GM18508 (cell line): ENCODE measurements around the gene FHL2.

Source experiments
- ATAC-seq: cut with Tn5 transposase; IDR thresholded peaks from one replicate; pipeline ENCODE4 v1.9.1; 2021; ENCODE audit warnings: moderate number of reproducible peaks; ENCODE audit not compliant: insufficient read depth, unreplicated experiment

Gene FHL2

DNA sequence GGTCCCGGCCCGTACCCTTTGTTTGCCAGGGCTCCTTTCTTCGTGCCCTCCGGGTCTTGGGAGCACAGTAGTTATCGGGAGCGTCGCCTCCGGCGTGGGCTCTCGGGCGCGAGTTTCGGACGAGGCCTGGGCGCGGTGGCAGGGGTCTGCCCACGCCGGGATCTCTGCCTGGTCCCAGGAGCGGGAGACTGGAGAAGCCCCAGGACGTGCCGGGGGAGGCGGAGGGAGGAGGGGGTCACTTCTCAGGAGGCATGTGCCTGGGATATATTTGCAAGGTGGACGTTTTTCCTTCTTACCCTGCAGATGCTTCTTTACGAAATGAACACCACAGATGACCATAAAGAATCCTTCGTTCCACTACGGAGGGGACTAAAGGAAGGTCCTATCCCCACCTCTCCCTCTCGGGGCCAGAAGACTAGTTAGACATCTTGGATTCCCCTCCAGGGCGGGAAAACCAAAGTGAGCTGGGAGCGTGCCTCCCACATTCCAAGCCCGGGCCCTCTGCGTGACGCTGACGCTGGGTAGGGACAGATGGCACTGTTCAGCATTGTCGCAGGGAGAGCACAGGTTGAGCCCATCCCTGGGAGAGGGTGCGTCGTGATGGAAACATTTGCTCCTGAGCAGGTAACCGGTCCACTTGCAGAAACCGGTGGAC lies 483 bp upstream of the FHL2 start:
- ATAC-seq = no peak

DNA sequence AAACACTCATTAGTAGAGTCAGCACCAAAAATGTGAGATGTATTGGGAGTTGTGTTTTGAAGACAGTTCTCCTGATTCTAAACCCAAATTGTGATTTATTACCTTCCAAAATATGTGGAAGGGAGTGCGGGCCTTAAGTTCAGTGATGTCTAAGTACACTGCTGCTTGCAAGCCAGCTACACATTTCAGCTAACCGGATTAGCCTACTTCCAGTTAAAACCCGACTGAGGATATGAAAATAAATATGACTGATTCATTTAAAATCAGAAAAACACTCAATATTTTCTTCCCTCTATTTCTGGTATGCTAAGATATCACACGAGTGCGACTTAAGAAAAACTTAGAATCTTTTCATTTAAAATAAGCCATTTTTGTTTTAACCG lies 907 bp downstream of the FHL2 start:
- ATAC-seq = no peak

DNA sequence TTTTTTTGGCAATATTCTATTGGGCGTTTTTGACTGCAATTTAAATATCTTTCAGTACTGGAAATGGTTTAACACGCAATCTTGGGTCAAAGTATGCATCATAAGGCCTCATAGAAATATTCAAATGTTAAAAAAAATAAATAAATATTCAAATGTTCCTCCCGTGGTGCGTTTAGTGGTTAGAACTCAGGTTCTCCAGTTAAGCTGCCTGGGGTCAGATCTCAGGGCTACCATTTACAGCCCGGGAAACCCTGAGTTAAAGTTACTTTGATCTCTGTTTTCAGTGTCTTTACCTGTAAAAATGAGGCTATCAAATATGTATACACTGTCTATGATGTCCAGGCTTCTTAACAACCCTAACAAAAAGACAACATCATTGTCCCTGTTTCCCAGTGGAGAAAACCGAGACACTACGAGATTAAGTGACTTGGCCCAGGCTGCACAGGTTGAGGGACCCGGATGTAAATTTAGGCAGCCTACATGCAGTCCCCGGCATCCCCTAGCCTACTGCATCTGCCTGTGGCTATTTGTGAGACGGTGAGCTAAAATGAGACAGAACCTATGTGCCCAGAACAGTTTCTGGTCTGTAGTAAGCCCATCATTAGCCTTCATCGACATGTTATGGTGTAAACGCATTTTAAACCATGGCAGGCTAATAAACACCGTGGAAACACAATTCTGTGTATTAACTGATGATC lies 1.7 kb downstream of the FHL2 start:
- ATAC-seq = no peak

DNA sequence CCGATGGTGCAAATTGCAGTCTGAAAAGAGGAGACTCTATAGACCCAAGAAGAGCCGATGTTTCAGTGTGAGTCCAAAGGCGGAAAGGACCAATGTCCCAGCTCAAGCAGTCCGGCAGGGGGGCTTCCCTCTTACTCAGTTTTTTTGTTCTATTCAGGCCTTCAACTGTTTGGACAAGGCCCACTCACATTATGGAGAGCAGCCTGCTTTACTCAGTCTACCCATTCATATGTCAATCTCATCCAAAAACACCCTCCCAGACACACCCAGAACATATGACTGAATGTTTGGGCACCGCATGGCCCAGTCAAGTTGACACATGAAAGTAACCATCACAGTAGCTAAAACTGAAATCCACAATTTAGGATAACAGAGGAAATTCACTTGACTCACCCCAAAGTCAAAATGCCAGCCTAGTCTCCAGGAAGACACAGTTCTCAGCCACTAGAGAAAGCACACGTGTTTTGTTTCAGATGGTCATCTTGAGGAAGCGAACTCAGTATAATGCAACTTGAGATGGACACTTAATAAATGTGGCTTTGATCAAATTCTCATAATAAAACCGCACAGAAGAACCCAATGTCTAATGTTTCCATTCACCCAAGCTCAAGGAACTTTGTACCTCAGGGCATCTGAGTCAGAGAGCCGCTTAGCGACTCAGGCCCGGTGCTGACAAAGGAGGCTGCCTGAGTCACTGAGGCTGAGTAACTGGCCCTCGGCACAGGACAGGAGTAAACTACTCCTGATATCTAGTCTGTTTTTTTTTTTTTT lies 2.4 kb downstream of the FHL2 start:
- ATAC-seq = no peak

DNA sequence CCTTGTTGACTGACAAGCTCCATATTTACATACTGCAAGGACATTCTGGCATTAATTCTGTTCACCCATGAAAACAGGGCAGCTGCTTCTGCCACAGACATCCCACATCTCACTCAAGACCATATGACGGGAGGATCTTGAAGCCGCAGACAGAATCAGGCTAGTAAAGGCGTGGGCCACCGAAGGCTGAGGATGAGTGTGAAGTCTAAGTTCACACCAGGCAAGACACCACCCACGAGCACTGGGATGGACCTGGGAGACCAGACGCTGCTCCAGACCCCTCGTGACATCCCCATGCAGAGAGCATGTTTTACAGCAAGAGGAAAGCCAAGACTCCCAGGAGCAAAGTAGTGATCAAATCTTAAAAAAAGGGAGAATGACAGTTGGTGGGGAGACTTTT lies 3.2 kb downstream of the FHL2 start:
- no peak for ATAC-seq

DNA sequence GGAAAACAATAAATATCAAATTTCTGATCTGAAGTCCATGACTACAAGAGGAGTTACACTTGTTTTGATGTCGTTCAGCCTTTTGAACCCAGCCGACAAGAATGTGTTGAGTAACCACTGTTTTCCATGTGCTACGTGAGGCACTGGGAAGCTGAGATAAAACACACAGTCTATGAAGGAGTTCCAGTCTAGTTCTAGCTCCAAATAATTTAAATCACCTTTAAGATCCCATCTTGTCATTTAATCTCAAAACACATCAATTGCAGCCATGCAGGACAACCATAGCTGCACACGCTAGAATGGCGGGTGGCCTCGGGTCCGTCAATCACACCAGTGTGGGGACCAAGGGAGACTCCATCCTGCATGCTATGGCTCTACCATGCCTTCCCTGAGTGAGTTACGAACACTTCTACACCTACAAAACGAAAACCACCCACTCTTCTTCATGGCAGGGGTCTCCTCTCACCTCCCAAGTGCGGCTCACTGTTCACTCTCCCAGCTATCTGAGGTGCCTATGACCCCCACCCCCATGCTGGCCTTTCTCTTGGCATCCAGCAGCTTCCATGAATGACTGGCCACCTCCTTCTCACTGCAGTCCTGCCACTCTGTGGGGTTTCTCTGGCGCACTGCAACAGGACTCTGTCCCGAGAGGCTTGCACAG lies 3.8 kb downstream of the FHL2 start:
- no peak for ATAC-seq

DNA sequence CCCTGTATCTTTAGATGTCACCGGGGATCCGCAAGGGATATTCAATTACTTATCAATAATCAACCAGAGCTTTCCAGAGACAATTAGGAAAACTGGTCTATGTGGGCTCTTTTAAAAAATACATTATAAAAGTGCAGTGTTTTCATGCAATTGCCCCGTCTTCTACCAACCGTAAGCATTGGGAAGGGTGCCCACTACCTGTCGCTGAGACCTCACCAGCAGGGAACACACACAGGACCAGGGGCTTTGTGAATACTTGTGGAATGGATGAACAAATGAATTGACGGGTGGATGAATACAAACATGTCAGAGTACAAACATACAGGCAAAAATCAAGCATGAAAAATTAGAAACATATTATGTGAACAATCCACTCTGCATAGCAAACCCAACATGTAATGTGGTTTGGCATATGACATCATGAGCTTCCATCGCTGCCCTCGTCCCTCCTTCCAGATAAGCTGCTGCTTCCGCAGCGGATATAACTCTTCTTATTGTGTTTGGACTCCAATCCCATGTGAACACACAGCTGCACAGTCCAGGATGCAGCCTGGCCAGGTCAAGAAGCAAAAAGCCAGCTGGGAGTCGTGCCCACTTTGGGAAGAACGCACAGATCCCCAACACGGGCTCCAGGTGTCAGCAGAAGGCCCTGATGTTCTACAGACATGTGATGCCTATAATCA lies 5.3 kb downstream of the FHL2 start:
- ATAC-seq = no peak

DNA sequence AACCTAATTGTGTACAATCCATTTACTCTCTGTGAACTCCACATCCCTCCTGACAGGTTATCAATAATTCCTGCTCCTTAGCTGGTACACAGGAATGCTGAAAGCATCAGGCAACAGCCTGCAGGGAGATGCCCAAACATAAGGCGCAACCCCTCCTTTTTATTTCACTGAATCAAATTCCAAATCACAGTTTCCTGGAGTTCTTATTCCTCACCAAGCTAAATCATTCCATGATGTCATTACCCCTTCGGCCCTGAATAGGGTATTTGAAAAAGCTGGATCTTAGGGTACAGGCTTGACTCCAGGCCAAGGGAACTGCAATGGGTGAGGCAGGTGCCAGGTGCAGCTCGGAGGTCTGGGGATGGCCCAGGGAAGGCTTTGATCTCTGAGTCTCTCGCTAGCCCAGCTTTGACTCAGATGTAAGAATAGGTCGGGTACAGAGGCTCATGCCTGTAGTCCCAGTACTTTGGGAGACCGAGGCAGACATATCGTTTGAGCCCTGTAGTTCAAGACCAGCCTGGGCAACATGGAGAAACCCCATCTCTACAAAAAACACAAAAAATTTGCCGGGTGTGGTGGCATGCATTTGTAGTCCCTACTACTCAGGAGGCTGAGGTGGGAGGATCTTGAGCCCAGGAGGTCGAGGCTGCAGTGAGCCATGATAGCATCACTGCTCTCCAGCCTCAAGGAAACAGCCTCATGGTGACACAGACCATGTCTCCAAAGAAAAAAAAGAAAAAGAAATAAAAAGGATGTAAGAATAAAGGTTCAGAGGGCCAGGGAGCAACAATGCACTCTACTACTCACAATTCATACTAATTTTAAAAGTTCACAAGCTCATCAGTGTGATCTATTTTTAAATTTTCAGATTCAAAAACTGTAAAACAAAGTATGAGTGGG lies 6.8 kb downstream of the FHL2 start:
- ATAC-seq = no peak

DNA sequence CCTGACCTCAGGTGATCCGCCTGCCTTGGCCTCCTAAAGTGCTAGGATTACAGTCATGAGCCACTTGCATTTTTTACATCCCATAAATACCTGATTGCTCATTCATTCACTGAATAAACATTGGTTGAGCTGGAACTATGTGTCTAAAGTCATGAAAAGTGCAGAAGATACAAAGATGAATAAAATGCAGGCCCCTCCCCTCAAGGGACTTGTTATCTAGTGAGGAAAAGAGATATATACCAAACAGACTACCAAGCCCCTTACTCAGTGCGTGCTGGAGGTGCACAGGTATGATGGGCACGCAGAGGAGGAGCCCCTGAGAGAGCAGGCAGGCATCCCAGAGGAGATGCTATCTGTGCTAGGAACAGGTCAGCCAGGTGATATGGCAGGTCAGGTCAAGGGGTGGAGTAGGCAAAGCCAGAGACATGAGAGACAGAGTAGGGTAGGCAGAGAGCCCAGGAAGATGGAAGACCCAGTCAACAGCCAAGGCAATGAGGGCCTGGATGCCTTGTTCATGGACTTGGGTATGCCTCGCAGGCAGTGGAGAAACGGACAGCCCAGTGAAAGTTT lies 7.7 kb downstream of the FHL2 start:
- no peak for ATAC-seq

DNA sequence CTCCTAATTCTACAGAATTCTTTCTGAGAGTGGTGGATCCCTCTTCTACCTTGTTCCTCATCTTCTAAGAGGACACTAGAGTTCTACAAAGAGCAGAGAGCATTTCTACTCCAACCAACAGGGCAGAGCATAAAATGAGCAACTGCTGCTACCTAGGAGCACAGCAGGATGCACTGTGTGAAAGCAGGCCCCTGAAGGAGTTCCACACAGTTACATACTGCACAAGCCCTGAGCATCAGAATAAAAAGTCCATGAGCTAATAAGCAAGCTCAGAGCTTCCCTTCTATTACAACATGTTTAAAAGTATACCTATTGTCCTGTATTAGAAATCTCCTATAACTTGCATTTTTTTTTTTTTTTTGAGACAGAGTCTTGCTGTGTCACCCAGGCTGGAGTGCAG lies 8.4 kb downstream of the FHL2 start:
- no peak for ATAC-seq

DNA sequence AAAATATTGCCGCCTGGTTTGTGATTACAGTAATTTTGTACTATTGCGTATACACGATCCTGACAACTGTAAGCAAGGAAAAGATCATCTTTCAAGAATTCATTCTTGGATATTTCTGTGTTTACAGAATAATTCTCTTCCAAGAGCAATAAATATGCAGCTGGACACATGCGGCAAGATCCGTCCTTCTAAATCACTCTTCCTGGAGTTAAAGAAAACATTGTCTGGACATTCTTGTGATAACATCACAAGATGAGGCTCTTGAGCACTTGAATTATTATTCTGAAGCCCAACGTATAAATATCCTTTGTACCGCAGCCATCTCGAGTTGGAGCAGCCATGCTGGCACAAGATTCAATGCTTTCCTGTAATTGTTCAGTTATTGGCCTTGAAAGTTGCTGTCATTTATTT lies 9.9 kb downstream of the FHL2 start:
- no peak for ATAC-seq

DNA sequence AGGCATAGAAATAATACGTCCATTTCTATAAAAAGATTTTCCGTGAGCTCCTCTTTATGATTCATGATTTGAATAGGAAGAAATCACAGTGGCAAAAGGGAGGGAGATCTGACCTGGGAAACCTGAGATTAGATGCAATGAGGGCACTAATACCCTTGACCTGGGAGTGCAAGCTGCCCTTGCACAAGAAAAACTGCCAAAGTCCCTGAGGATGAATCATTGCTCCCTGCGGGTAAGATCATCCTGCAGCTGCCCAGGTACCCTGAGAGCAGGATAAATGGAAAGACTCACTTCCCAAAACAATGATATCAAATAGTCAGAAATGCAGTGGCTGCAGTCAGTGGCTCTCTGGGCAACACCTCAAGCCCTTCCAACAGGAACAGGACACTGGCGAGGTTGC lies 11.6 kb downstream of the FHL2 start:
- ATAC-seq = no peak

DNA sequence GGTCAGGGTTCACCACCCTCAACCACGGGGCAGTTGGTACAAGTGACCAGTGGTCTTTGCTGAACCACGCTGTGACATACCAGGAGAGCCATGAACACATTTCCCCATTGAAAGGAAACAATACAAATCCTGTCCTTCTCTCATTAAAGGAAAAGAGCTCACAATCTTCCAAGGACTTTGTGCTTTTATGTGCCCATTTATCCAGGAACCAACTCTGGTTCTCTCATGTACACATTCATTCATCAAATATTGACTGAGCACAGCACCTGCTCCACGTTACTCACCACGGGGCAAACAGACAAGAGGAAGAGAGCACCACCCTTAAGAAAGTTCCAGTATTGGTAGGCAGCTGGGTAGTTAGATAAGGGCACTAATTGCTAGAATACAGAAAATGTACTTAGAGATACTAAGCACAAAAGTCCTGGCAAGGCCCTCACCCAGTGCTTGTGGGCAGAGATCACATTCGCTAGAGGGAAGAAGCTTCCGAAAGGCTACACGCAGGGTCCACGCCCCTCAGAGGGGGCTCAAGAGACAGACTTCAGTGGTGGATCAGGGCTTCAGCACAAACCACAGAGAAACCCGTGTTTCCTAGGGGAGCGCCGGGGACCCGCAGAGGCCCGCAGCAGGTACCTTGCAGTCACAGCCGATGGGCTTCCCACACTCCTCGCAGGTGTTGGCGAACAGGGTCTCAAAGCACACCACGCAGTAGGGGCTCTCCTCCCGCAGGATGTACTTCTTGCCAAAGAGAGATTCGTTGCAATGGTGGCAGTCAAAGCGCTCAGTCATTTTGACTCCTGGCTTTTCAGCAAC lies 12.9 kb downstream of the FHL2 start:
- no peak for ATAC-seq

DNA sequence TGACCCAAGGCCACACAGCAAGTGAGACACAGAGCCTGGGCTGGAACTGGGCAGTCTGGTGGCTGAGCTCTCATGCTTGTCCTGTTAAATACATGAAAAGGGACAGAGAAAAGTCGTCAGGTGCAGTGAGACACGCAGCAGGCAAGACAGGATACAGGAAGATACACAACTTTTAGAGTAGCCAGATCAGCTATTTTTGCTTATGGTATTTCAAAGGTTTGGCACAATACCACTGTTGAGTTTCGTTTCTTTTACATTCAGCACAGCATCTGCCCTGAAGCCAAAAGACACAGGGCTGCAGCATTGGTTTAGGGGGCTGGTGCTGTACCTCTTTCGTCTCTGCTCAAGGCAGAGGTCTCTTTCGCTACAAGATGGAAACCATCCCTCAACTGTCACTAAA lies 14.0 kb downstream of the FHL2 start:
- no peak for ATAC-seq

DNA sequence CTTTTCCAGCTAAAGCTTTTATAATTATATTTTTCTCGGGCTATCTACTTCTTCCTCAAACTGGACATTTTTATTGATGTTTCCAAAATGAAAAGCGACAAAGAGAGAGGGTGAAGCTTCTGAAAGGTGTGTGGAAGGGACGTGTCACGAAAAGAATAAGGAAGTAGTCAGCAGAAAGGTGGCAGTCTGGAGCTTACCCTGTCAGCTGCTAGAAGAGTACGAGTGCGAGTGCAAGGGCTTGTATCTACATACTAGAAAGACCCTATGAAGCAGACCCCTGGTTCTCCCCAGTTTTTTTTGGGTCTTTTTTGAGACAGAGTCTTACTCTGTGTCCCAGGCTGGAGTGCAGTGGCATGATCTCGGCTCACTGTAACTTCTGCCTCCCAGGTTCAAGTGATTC lies 14.6 kb downstream of the FHL2 start:
- no peak for ATAC-seq

DNA sequence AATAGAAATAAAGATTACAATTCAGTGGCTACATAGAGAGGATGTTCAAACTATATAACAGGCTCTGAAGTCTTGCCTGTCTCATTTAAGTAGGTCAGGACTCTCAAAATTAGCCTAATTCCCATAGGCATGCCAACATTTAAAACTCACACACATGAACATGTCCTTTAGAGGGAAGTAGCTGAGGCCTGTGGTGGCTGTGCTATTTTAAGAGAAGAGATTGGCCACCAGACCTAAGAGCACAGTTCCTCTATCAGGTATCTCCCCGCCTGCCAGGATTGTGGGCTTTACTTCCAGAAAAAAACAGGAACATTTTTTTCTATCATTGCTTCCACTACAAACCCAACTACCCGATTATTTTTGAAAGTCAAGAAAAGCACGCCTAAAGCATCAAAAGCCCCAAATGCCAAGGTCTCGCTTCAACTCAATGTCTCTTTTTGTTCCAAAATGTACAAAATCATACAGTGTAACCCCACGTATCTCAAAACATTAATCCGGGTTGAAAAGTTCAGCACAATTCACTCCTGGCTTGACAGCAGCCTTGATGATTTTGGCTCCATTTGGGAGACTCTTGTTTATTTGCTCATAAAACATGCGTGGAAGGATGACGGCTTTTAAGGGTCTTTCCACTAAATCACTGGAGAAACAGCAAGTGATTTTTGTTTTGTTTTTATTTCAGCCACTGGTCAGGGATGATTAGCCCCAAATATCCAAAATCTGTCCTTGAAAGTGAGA lies 15.3 kb downstream of the FHL2 start:
- no peak for ATAC-seq

DNA sequence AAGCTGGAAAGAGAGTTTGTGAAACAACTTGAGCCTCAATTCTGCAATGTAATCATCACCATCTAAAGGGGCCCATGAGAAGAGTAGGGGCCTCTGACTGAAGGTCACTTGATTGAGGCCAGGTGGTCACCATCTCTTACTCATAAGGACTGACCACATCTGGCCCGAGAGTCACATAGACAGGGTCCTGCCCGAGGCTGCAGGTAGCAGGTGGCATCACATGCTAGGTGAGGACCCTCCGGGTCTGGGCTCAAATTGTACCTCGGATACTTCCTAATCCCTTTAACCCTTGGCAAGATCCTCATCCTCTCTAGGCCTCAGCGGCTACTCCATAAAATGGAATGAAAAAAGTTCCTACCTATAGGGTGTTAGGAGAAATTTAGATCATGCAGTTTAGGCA lies 16.7 kb downstream of the FHL2 start:
- no peak for ATAC-seq
